GM12892 (cell line): ENCODE results near the gene SCAF8.
A peak's percentile ranks its signal among the peaks of the same experiment; 100 is the strongest.
"Not testable (repeated sequence)": the region's sequence is repeated elsewhere in the genome, so short reads cannot be mapped to it uniquely, and the experiment has no call there.

Experiments used
- DNase-seq: peaks from one replicate; pipeline ENCODE4 v3.0.0; 2011; ENCODE audit not compliant: insufficient read length
- FAIRE-seq: peaks from 2 replicates; lab custom pipeline; 2011; peaks lifted over from hg19 to GRCh38; lab: Jason Lieb, UNC
- POLR2A ChIP-seq: IDR thresholded peaks from 2 replicates; pipeline ENCODE4 v1.6.1; 2011; ENCODE audit warnings: low read depth, low read length, control low read depth
- POLR2AphosphoS5 ChIP-seq: IDR thresholded peaks from 2 replicates; pipeline ENCODE4 v1.6.1; 2011; ENCODE audit warnings: low read depth, low read length, control low read depth
- TAF1 ChIP-seq: IDR thresholded peaks from 2 replicates; pipeline ENCODE4 v1.6.1; 2011; ENCODE audit warnings: low read depth, mild to moderate bottlenecking, control low read depth, low read length, borderline replicate concordance

SCAF8 gene

GRCh38 chr6:154792761-154793160 is 59.5 kb downstream of the SCAF8 start:
- FAIRE-seq (no peak), DNase-seq (no peak)
- no peak for TF ChIP-seq POLR2A
- no peak for TF ChIP-seq TAF1

GRCh38 chr6:154796484-154796883 is 63.3 kb downstream of the SCAF8 start:
- FAIRE-seq (no peak), DNase-seq (no peak)
- TF ChIP-seq POLR2AphosphoS5 (no peak), POLR2A (no peak), TAF1 (no peak)

GRCh38 chr6:154797857-154798256 is 64.6 kb downstream of the SCAF8 start:
- DNase-seq: no peak
- FAIRE-seq: no peak
- no peak for TF ChIP-seq TAF1
- TF ChIP-seq POLR2AphosphoS5: no peak
- TF ChIP-seq POLR2A: no peak

GRCh38 chr6:154800338-154800737 is 67.1 kb downstream of the SCAF8 start:
- TF ChIP-seq POLR2A (no peak), TAF1 (no peak), POLR2AphosphoS5 (no peak)
- DNase-seq: no peak

GRCh38 chr6:154805288-154805911 is 72.2 kb downstream of the SCAF8 start:
- TF ChIP-seq POLR2A: no peak
- TF ChIP-seq POLR2AphosphoS5: no peak
- TF ChIP-seq TAF1: no peak
- DNase-seq (no peak), FAIRE-seq (peak; percentile 5)

More at GRCh38 chr6:154800338-154800737, 67.1 kb downstream of the SCAF8 start:
- FAIRE-seq: peak; percentile 53

- DNase-seq (no peak), FAIRE-seq (no peak)
Observed at GRCh38 chr6:154806804-154807203, 73.6 kb downstream of the SCAF8 start.

GRCh38 chr6:154811663-154812062 is 78.4 kb downstream of the SCAF8 start:
- DNase-seq, FAIRE-seq: not testable (repeated sequence)

More at GRCh38 chr6:154806804-154807203, 73.6 kb downstream of the SCAF8 start:
- TF ChIP-seq POLR2A: no peak

- peak; percentile 90 for FAIRE-seq
Observed at GRCh38 chr6:154814063-154814462, 80.8 kb downstream of the SCAF8 start.

GRCh38 chr6:154815938-154816820 is 83.0 kb downstream of the SCAF8 start:
- TF ChIP-seq TAF1 (no peak), POLR2AphosphoS5 (no peak), POLR2A (no peak)
- no peak for FAIRE-seq

More at GRCh38 chr6:154814063-154814462, 80.8 kb downstream of the SCAF8 start:
- TF ChIP-seq POLR2AphosphoS5 (no peak), POLR2A (no peak), TAF1 (no peak)
- DNase-seq: no peak

GRCh38 chr6:154821099-154821498 is 87.9 kb downstream of the SCAF8 start:
- TF ChIP-seq POLR2AphosphoS5 (no peak), TAF1 (no peak), POLR2A (no peak)
- FAIRE-seq (no peak), DNase-seq (no peak)

More at GRCh38 chr6:154815938-154816820, 83.0 kb downstream of the SCAF8 start:
- DNase-seq: no peak

GRCh38 chr6:154821638-154822037 is 88.4 kb downstream of the SCAF8 start:
- FAIRE-seq (no peak), DNase-seq (no peak)
- no peak for TF ChIP-seq POLR2A
- no peak for TF ChIP-seq POLR2AphosphoS5
- TF ChIP-seq TAF1: no peak
